PC-3 (cell line): Measurements from ENCODE around the gene ACO1. TPM values are rescaled to one million over a fixed set of nuclear protein-coding genes. Genes with fewer than 3 reads are reported as not detected.
A peak's percentile ranks its signal among the peaks of the same experiment; 100 is the strongest.

ENCODE experiments used
- ATAC-seq: fragments of 200-7000 bp; cut with Tn5 transposase; 2 replicates; pipeline ENCODE4 v1.9.1; 2020; ENCODE audit warnings: mild to moderate bottlenecking, moderate library complexity
- BruUV-seq: library from RNA; stranded (reverse); fragments of 400-500 nt; replicated peaks from 2 replicates; lab custom pipeline; 2021; lab: Mats Ljungman, UMichigan
- CTCF ChIA-PET: fragments of 300-600 bp; sonication (Branson Sonifier 250); formaldehyde crosslinking; loops from one replicate; lab custom pipeline; 2022; ENCODE audit warnings: antibody characterized with exemption; lab: Charles Lee
- POLR2A ChIA-PET: fragments of 300-600 bp; sonication (Branson Sonifier 250); formaldehyde crosslinking; loops from one replicate; lab custom pipeline; 2022; ENCODE audit warnings: antibody characterized with exemption; ENCODE audit not compliant: unreplicated experiment; lab: Charles Lee
- DNase-seq: peaks from one replicate; pipeline ENCODE4 v3.0.0-alpha.2; 2015
- H2AFZ ChIP-seq: fragments of 300-600 bp; sonication (generic); 2 replicates; pipeline ENCODE4 v1.6.0; 2016; ENCODE audit warnings: antibody characterized with exemption, low read length
- H3F3A ChIP-seq: fragments of 300-600 bp; sonication (generic); one replicate; pipeline ENCODE4 v1.6.0; 2017; ENCODE audit warnings: antibody characterized with exemption, low read length, control low read depth, mild to moderate bottlenecking; ENCODE audit not compliant: unreplicated experiment
- H3K27ac ChIP-seq: fragments of 300-600 bp; sonication (generic); 2 replicates; pipeline ENCODE4 v1.5.1; 2016; ENCODE audit warnings: mild to moderate bottlenecking, low read length
- H3K27me3 ChIP-seq: fragments of 300-600 bp; sonication (generic); 2 replicates; pipeline ENCODE4 v1.6.1; 2016; ENCODE audit warnings: low read length, mixed read lengths
- H3K36me3 ChIP-seq: fragments of 300-600 bp; sonication (generic); 2 replicates; pipeline ENCODE4 v1.6.1; 2016; ENCODE audit warnings: low read depth, mixed run types, low read length, mixed read lengths
- H3K4me1 ChIP-seq: fragments of 300-600 bp; sonication (generic); 2 replicates; pipeline ENCODE4 v1.5.1; 2016; ENCODE audit warnings: low read length; ENCODE audit not compliant: insufficient read depth
- H3K4me2 ChIP-seq: fragments of 300-600 bp; sonication (generic); 2 replicates; pipeline ENCODE4 v1.6.0; 2016; ENCODE audit warnings: low read length
- H3K4me3 ChIP-seq: fragments of 300-600 bp; sonication (generic); 2 replicates; pipeline ENCODE4 v1.5.1; 2016; ENCODE audit warnings: mild to moderate bottlenecking, low read length, mixed read lengths
- H3K79me2 ChIP-seq: fragments of 300-600 bp; sonication (generic); 2 replicates; pipeline ENCODE4 v1.6.1; 2017; ENCODE audit warnings: low read length, mixed read lengths
- H3K9ac ChIP-seq: fragments of 300-600 bp; sonication (generic); 2 replicates; pipeline ENCODE4 v1.6.0; 2016; ENCODE audit warnings: mild to moderate bottlenecking, low read length
- H3K9me2 ChIP-seq: fragments of 300-600 bp; sonication (generic); replicated peaks from 2 replicates; pipeline ENCODE4 v1.6.1; 2016; ENCODE audit warnings: mixed run types, low read length, mixed read lengths
- H3K9me3 ChIP-seq: fragments of 300-600 bp; sonication (generic); 2 replicates; pipeline ENCODE4 v1.6.1; 2016; ENCODE audit warnings: low read length, mixed read lengths
- H4K20me1 ChIP-seq: fragments of 300-600 bp; sonication (generic); 2 replicates; pipeline ENCODE4 v1.6.1; 2016; ENCODE audit warnings: low read length, mixed read lengths
- CTCF ChIP-seq: fragments of 300-600 bp; sonication (generic); conservative IDR thresholded peaks from 2 replicates; pipeline ENCODE4 v1.5.1; 2017; ENCODE audit warnings: antibody characterized with exemption, low read depth, mild to moderate bottlenecking, low read length
- EZH2 ChIP-seq: fragments of 300-600 bp; sonication (generic); IDR thresholded peaks from one replicate; pipeline ENCODE4 v1.6.1; 2017; ENCODE audit warnings: antibody characterized with exemption, mild to moderate bottlenecking, low read length; ENCODE audit not compliant: unreplicated experiment
- EZH2phosphoT487 ChIP-seq: fragments of 300-600 bp; sonication (generic); IDR thresholded peaks from 2 replicates; pipeline ENCODE4 v1.6.1; 2018; ENCODE audit warnings: mild to moderate bottlenecking, antibody characterized with exemption, low read length, borderline replicate concordance
- intact Hi-C: fragments of 100-400 bp; cut with micrococcal nuclease; formaldehyde crosslinking; loops from 2 replicates; pipeline ENCODE4 v1.9.0; 2023
- total RNA-seq: library from RNA; depleted of rRNA; stranded (reverse); fragments of >200 nt; gene quantifications from 2 replicates; pipeline ENCODE4 v1.2.3, GENCODE V29; 2014

The ACO1 gene
- total RNA-seq, 1 experiment from 2014 or later: 26.0 TPM

DNA sequence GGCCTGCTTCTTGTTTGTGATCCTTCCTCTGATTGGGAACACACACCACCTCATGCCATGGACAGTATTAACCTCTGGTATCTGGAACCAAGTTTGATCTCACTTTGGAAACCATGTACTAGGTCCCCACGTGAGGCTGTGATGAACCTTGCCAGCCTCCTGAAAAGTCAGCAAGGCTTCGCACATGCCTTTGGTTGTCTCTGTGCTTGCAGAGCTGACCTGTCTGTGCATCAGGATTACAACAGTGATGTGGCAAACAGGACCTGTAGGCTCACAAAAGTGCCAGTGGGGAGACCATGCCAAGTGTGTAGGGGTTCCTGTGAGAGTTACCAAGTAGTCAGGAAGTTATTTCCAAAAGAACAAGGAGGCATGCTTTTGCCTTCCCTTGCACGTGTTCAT is 1.4 kb downstream of the ACO1 start:
- Histone ChIP-seq H3K9ac (no peak overlapping the region), H3K4me1 (0 out of 2 replicates have a peak, but pooled peaks cover 4% of the 10 kb centered on the region), H3K36me3 (no peaks in the 10 kb centered on the region), H3K9me2 (no peaks in the 10 kb centered on the region), H3K4me2 (peak overlapping the region; percentile 95; the same call in 1 of the 2 replicates), H3K79me2 (peaks cover 25% of the 10 kb centered on the region), H3F3A (no peaks in the 10 kb centered on the region), H3K27ac (no peak overlapping the region), H3K27me3 (no peaks in the 10 kb centered on the region), H3K4me3 (peak overlapping the region; percentile 19), H4K20me1 (no peaks in the 10 kb centered on the region), H3K9me3 (no peaks in the 10 kb centered on the region), H2AFZ (no peak overlapping the region)
- no TSS peak for BruUV-seq
- DNase-seq: no peak
- POLR2A ChIA-PET: no interaction called here
- TF ChIP-seq EZH2: no peak
- no peak for TF ChIP-seq CTCF
- no peak for TF ChIP-seq EZH2phosphoT487
- no peak for ATAC-seq
- CTCF ChIA-PET: no interaction called here
- intact Hi-C loops: no loop called here

- peaks cover 25% of the 10 kb centered on the region for H3K79me2 ChIP-seq
- no peaks in the 10 kb centered on the region for H3F3A ChIP-seq
- intact Hi-C loops: no loop called here
- POLR2A ChIA-PET: no interaction called here
- no peaks in the 10 kb centered on the region for H3K36me3 ChIP-seq
- no peak overlapping the region for H3K4me2 ChIP-seq
- H3K4me3 ChIP-seq: no peak overlapping the region
- no peak overlapping the region for H3K27ac ChIP-seq
- H3K4me1 ChIP-seq: 0 out of 2 replicates have a peak, but pooled peaks cover 4% of the 10 kb centered on the region
- no peak overlapping the region for H2AFZ ChIP-seq
- no peak for TF ChIP-seq CTCF
- no peak for TF ChIP-seq EZH2
- no peak for TF ChIP-seq EZH2phosphoT487
- no peaks in the 10 kb centered on the region for H3K27me3 ChIP-seq
- ATAC-seq (no peak), DNase-seq (no peak)
- CTCF ChIA-PET: no interaction called here
- no peaks in the 10 kb centered on the region for H3K9me3 ChIP-seq
- no peaks in the 10 kb centered on the region for H3K9me2 ChIP-seq
- H4K20me1 ChIP-seq: no peaks in the 10 kb centered on the region
- BruUV-seq: no TSS peak
- H3K9ac ChIP-seq: no peak overlapping the region
Measured at GRCh38 chr9:32387256-32387655, 2.8 kb downstream of the ACO1 start.

- H3K9me3 ChIP-seq: no peaks in the 10 kb centered on the region
- no peak for TF ChIP-seq EZH2
- H3K79me2 ChIP-seq: peaks cover 25% of the 10 kb centered on the region
- no peak overlapping the region for H2AFZ ChIP-seq
- intact Hi-C loops: no loop called here
- H3K4me1 ChIP-seq: peaks cover 5% of the 10 kb centered on the region
- no peaks in the 10 kb centered on the region for H3K9me2 ChIP-seq
- ChIA-PET CTCF (no interaction called here), POLR2A (no interaction called here)
- no peak overlapping the region for H3K4me2 ChIP-seq
- no peaks in the 10 kb centered on the region for H4K20me1 ChIP-seq
- H3F3A ChIP-seq: no peaks in the 10 kb centered on the region
- H3K27ac ChIP-seq: no peak overlapping the region
- no TSS peak for BruUV-seq
- H3K36me3 ChIP-seq: no peaks in the 10 kb centered on the region
- H3K9ac ChIP-seq: no peak overlapping the region
- no peak overlapping the region for H3K4me3 ChIP-seq
- H3K27me3 ChIP-seq: no peaks in the 10 kb centered on the region
- ATAC-seq (no peak), DNase-seq (no peak)
Measured at GRCh38 chr9:32389365-32389764, 4.9 kb downstream of the ACO1 start.
